Stimulated activated CD8-positive, alpha-beta memory T cell treated with anti-CD3 and anti-CD28 coated beads, Interleukin-15, amount 100 ng/mL, for 1 hour (primary cell): ENCODE results near the gene G6PC3.
"Not testable (repeated sequence)": the region's sequence is repeated elsewhere in the genome, so short reads cannot be mapped to it uniquely, and the experiment has no call there.

Experiments
- DNase-seq: peaks from one replicate; pipeline ENCODE4 v3.0.0-alpha.2; 2020; ENCODE audit warnings: low read depth

The G6PC3 gene

GRCh38 chr17:44084131-44084538 lies 13.6 kb downstream of the G6PC3 start:
- no peak for DNase-seq

- DNase-seq, result no peak
Measured at GRCh38 chr17:44084921-44085320, 14.4 kb downstream of the G6PC3 start.

GRCh38 chr17:44085908-44086307 lies 15.4 kb downstream of the G6PC3 start:
- DNase-seq, result no peak

- DNase-seq, result no peak
Measured at GRCh38 chr17:44086364-44087311, 16.1 kb downstream of the G6PC3 start.

- no peak for DNase-seq
Measured at GRCh38 chr17:44087319-44087718, 16.8 kb downstream of the G6PC3 start.

- DNase-seq, result no peak
Measured at GRCh38 chr17:44088254-44088653, 17.7 kb downstream of the G6PC3 start.

- no peak for DNase-seq
Measured at GRCh38 chr17:44091200-44091997, 20.9 kb downstream of the G6PC3 start.

GRCh38 chr17:44092051-44092450 lies 21.5 kb downstream of the G6PC3 start:
- DNase-seq, result no peak

GRCh38 chr17:44093231-44093900 lies 22.8 kb downstream of the G6PC3 start:
- DNase-seq, result no peak

GRCh38 chr17:44094701-44095387 lies 24.3 kb downstream of the G6PC3 start:
- no peak for DNase-seq

GRCh38 chr17:44095388-44095646 lies 24.8 kb downstream of the G6PC3 start:
- no peak for DNase-seq

- no peak for DNase-seq
Measured at GRCh38 chr17:44095647-44096496, 25.3 kb downstream of the G6PC3 start.

- no peak for DNase-seq
Measured at GRCh38 chr17:44097110-44097958, 26.8 kb downstream of the G6PC3 start.

GRCh38 chr17:44101858-44102257 lies 31.3 kb downstream of the G6PC3 start:
- not testable (repeated sequence) for DNase-seq

GRCh38 chr17:44102849-44103622 lies 32.5 kb downstream of the G6PC3 start:
- DNase-seq, result no peak

- no peak for DNase-seq
Measured at GRCh38 chr17:44105483-44105882, 34.9 kb downstream of the G6PC3 start.

GRCh38 chr17:44105941-44106340 lies 35.4 kb downstream of the G6PC3 start:
- no peak for DNase-seq

- DNase-seq, result no peak
Measured at GRCh38 chr17:44106801-44107200, 36.3 kb downstream of the G6PC3 start.
